Hepatocyte (in vitro differentiated cells): ENCODE results near the gene LCE4A. TPM values are rescaled to one million over a fixed set of nuclear protein-coding genes. Genes with fewer than 3 reads are reported as not detected.

Experiments
- DNase-seq: peaks from one replicate; pipeline ENCODE4 v3.0.0-alpha.2; 2016; ENCODE audit warnings: low spot score
- H2AFZ ChIP-seq: fragments of 200-600 bp; sonication (generic); 2 replicates; pipeline ENCODE4 v1.6.0; 2016; ENCODE audit warnings: antibody characterized with exemption, mild to moderate bottlenecking
- H3K27ac ChIP-seq: fragments of 200-600 bp; sonication (generic); 2 replicates; pipeline ENCODE4 v1.5.1; 2016; ENCODE audit warnings: mild to moderate bottlenecking
- H3K27me3 ChIP-seq: fragments of 200-600 bp; sonication (generic); 2 replicates; pipeline ENCODE4 v1.6.1; 2016
- H3K36me3 ChIP-seq: fragments of 200-600 bp; sonication (generic); replicated peaks from 2 replicates; pipeline ENCODE4 v1.5.1; 2016; ENCODE audit warnings: low read depth; ENCODE audit not compliant: insufficient read depth
- H3K4me1 ChIP-seq: fragments of 200-600 bp; sonication (generic); 2 replicates; pipeline ENCODE4 v1.5.1; 2016; ENCODE audit warnings: mild to moderate bottlenecking, moderate library complexity; ENCODE audit not compliant: insufficient read depth
- H3K4me2 ChIP-seq: fragments of 200-600 bp; sonication (generic); 2 replicates; pipeline ENCODE4 v1.6.0; 2016
- H3K4me3 ChIP-seq: fragments of 200-600 bp; sonication (generic); 2 replicates; pipeline ENCODE4 v1.5.1; 2016; ENCODE audit warnings: mild to moderate bottlenecking
- H3K79me2 ChIP-seq: fragments of 200-600 bp; sonication (generic); 2 replicates; pipeline ENCODE4 v1.6.0; 2017; ENCODE audit warnings: mild to moderate bottlenecking
- H3K9me2 ChIP-seq: fragments of 200-600 bp; sonication (generic); replicated peaks from 2 replicates; pipeline ENCODE4 v1.6.0; 2017; ENCODE audit warnings: mild to moderate bottlenecking; ENCODE audit not compliant: insufficient read depth
- H3K9me3 ChIP-seq: fragments of 200-600 bp; sonication (generic); 2 replicates; pipeline ENCODE4 v1.5.1; 2016; ENCODE audit warnings: low read depth, mild to moderate bottlenecking
- H4K20me1 ChIP-seq: fragments of 200-600 bp; sonication (generic); 2 replicates; pipeline ENCODE4 v1.6.0; 2016; ENCODE audit warnings: mild to moderate bottlenecking; ENCODE audit not compliant: insufficient read depth, poor library complexity, severe bottlenecking
- EZH2 ChIP-seq: fragments of 200-600 bp; sonication (generic); IDR thresholded peaks from 2 replicates; pipeline ENCODE4 v1.6.1; 2016; ENCODE audit warnings: antibody characterized with exemption, mild to moderate bottlenecking, borderline replicate concordance
- EZH2phosphoT487 ChIP-seq: fragments of 200-600 bp; sonication (generic); IDR thresholded peaks from one replicate; pipeline ENCODE4 v1.6.1; 2018; ENCODE audit warnings: antibody characterized with exemption, mild to moderate bottlenecking, low read depth, moderate library complexity; ENCODE audit not compliant: unreplicated experiment, severe bottlenecking
- WGBS: methylation state at CpG from one replicate; pipeline ENCODE4 v1.1.6; 2016; ENCODE audit warnings: low lambda C conversion rate; ENCODE audit errors: missing lambda C conversion rate; 5-methylcytosine and 5-hydroxymethylcytosine counted together
- polyA plus RNA-seq: library from polyadenylated mRNA; unstranded; fragments of >200 nt; fragmentation: Nextera tagmentation; extraction: Ambion mirVana; gene quantifications from 2 replicates; pipeline ENCODE4 v1.2.1, GENCODE V29; 2016
- total RNA-seq: library from RNA; depleted of rRNA; stranded (reverse); fragments of >200 nt; gene quantifications from 2 replicates; pipeline ENCODE4 v1.2.3, GENCODE V29; 2014
- TF ChIP-seq, protein P1 (sequence below): fragments of 200-600 bp; sonication (generic); IDR thresholded peaks from 2 replicates; pipeline ENCODE4 v1.5.1; 2016; ENCODE audit warnings: antibody characterized with exemption, mild to moderate bottlenecking; ENCODE audit not compliant: poor library complexity

LCE4A gene
- total and polyA plus RNA-seq, 2 experiments from 2014 or later: not detected

DNA sequence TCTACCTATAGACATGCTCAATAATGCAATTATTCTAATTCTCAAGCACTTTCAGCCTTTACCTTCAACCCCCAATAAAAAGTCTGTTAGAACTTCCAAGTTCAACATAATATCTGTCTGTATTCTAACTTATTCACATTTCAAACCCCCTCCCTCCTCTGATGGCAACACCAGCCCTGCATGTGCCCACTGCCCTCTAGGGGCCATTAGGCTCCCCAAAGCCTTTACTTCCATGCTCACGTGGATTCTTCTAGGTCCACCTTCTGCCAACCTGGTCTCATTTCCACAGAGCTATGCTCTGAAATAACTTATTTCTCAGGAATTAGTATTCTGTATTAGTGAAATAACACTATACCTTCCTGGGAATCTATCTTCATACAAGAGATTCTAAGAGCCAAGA lies 27.7 kb downstream of the LCE4A start:
- Histone ChIP-seq H3K36me3 (no peaks in the 10 kb centered on the region), H3K4me3 (no peak overlapping the region), H3K27me3 (no peaks in the 10 kb centered on the region), H2AFZ (no peak overlapping the region), H3K27ac (no peak overlapping the region), H3K79me2 (no peaks in the 10 kb centered on the region), H3K9me2 (no peaks in the 10 kb centered on the region), H3K4me2 (no peak overlapping the region), H3K4me1 (no peaks in the 10 kb centered on the region), H3K9me3 (no peaks in the 10 kb centered on the region), H4K20me1 (no peaks in the 10 kb centered on the region)
- TF ChIP-seq EZH2phosphoT487 (no peak), EZH2 (no peak)
- TF ChIP-seq, protein P1, sequence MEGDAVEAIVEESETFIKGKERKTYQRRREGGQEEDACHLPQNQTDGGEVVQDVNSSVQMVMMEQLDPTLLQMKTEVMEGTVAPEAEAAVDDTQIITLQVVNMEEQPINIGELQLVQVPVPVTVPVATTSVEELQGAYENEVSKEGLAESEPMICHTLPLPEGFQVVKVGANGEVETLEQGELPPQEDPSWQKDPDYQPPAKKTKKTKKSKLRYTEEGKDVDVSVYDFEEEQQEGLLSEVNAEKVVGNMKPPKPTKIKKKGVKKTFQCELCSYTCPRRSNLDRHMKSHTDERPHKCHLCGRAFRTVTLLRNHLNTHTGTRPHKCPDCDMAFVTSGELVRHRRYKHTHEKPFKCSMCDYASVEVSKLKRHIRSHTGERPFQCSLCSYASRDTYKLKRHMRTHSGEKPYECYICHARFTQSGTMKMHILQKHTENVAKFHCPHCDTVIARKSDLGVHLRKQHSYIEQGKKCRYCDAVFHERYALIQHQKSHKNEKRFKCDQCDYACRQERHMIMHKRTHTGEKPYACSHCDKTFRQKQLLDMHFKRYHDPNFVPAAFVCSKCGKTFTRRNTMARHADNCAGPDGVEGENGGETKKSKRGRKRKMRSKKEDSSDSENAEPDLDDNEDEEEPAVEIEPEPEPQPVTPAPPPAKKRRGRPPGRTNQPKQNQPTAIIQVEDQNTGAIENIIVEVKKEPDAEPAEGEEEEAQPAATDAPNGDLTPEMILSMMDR: no peak
- WGBS: 32% methylated on average over 1 of the region's 1 CpG
- no peak for DNase-seq

DNA sequence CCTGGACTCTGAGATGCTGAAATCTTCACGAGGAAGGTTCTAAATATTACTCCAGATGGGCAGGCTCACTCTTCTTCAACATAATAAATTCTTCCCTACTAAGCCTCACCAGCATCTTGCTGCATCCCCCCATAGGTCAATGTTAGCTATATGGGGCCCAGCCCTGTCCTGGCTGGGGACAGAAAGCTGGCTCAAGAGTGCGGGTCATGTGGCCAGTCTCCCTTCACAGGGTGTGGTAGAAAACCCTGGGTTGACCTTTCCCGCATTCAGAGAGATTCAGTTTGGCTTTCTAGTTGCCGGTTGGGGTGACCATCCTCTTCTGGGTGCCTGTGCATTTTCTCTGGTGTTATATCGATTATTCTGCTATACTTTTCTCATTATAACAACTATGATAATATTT lies 30.0 kb downstream of the LCE4A start:
- Histone ChIP-seq H3K79me2 (no peaks in the 10 kb centered on the region), H3K27ac (no peak overlapping the region), H3K4me3 (no peak overlapping the region), H3K36me3 (no peaks in the 10 kb centered on the region), H2AFZ (no peak overlapping the region), H4K20me1 (no peaks in the 10 kb centered on the region), H3K4me2 (no peak overlapping the region), H3K9me2 (no peaks in the 10 kb centered on the region), H3K9me3 (no peaks in the 10 kb centered on the region), H3K4me1 (no peaks in the 10 kb centered on the region), H3K27me3 (no peaks in the 10 kb centered on the region)
- no peak for DNase-seq
- TF ChIP-seq EZH2phosphoT487: no peak
- no peak for TF ChIP-seq EZH2
- TF ChIP-seq, protein P1: no peak
- 45% methylated on average over 5 of the region's 5 CpGs for WGBS

DNA sequence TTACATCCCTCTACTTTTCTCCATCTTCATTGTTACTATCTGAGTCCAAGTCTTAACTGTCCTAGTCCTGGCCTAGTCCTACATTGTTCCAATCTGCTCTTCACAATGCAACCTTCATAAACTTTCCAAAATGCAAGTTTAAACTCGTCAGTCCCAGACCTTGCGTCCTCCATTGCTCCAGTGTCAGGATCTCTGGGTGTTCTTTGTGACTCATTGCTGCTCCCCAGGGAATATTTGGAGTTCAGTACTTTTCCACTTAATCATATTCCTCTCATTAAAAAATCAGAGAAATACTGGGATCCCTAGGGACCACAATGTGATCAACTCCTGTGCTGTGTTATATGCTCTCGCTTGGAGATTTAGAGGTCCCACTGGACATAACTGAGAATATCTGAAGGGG lies 31.9 kb downstream of the LCE4A start:
- Histone ChIP-seq H3K79me2 (no peaks in the 10 kb centered on the region), H2AFZ (no peak overlapping the region)
- 48% methylated on average over 3 of the region's 3 CpGs for WGBS

DNA sequence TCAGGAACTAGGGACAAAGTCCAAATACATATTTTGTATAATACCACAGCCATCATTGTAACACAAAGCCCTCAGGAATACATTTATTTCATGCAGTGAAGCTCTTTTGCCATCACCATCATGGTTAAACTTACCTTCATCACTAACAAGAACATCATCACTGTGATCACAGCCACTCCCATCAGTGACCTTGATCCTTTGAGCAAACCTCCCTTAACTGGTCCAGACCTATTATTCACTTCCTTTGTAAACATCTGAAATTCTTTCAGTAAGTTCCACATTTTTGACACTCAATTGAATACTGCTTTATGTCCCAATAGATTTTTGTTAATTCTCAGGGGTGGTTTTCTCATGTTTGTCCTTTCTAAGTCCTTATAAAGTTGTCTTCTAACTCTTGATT lies 33.7 kb downstream of the LCE4A start:
- Histone ChIP-seq H2AFZ (no peak overlapping the region), H3K4me3 (no peak overlapping the region), H3K9me2 (no peaks in the 10 kb centered on the region), H3K79me2 (no peaks in the 10 kb centered on the region), H3K27ac (no peak overlapping the region), H3K36me3 (no peaks in the 10 kb centered on the region), H3K9me3 (peaks cover 3% of the 10 kb centered on the region), H3K27me3 (no peaks in the 10 kb centered on the region), H4K20me1 (no peaks in the 10 kb centered on the region), H3K4me1 (no peaks in the 10 kb centered on the region), H3K4me2 (no peak overlapping the region)
- TF ChIP-seq EZH2 (no peak), EZH2phosphoT487 (no peak)
- TF ChIP-seq, protein P1: no peak
- no peak for DNase-seq

More for the DNA sequence above, 31.9 kb downstream of the LCE4A start:
- Histone ChIP-seq H3K27me3 (no peaks in the 10 kb centered on the region), H3K4me3 (no peak overlapping the region), H3K36me3 (no peaks in the 10 kb centered on the region), H3K4me1 (no peaks in the 10 kb centered on the region), H4K20me1 (no peaks in the 10 kb centered on the region), H3K4me2 (no peak overlapping the region), H3K9me2 (no peaks in the 10 kb centered on the region), H3K27ac (no peak overlapping the region), H3K9me3 (peaks cover under 1% of the 10 kb centered on the region)
- TF ChIP-seq, protein P1: no peak
- no peak for DNase-seq
